Right lobe of liver (tissue), 6 donors: Measurements from ENCODE around the gene ATP1B3. TPM values are rescaled to one million over a fixed set of nuclear protein-coding genes. Genes with fewer than 3 reads are reported as not detected.

Experiments
- ATAC-seq, 4 donors: fragments of 200-7000 bp; cut with Tn5 transposase; one replicate each; pipeline ENCODE4 v1.9.1; 2020; ENCODE audit warnings: mild to moderate bottlenecking in 4 of 4, moderate library complexity in 4 of 4
- DNase-seq, 3 donors: peaks; one replicate each; pipeline ENCODE4 v3.0.0-alpha.2; 2020
- H3K27ac ChIP-seq, 3 donors: fragments of 200-600 bp; one replicate each; pipeline ENCODE4 v1.8.0; 2022
- H3K27me3 ChIP-seq, 2 donors: fragments of 200-600 bp; one replicate each; pipeline ENCODE4 v1.8.0; 2022
- H3K36me3 ChIP-seq, 4 donors: fragments of 200-600 bp; sonication (generic) in 1 of 4; one replicate each; pipeline versions ENCODE4 v1.5.1 to v1.8.0; 2017 to 2022; ENCODE audit warnings: control low read depth in 1 of 4
- H3K4me1 ChIP-seq, 4 donors: fragments of 200-600 bp; sonication (generic) in 1 of 4; one replicate each; pipeline versions ENCODE4 v1.5.1 to v1.8.0; 2017 to 2022; ENCODE audit warnings: control low read depth in 1 of 4
- H3K4me3 ChIP-seq, 3 donors: fragments of 200-600 bp; one replicate each; pipeline ENCODE4 v1.8.0; 2022
- H3K9me3 ChIP-seq, 4 donors: fragments of 200-600 bp; sonication (generic) in 1 of 4; one replicate each; pipeline versions ENCODE4 v1.5.1 to v1.8.0; 2017 to 2022; ENCODE audit warnings: control low read depth in 1 of 4
- CTCF ChIP-seq, 4 donors: fragments of 200-600 bp in 3 of 4; fragments of 450-650 bp in 1 of 4; IDR thresholded peaks; one replicate each; pipeline versions ENCODE4 v1.5.1 to v1.8.0; 2016 to 2022; ENCODE audit warnings: antibody characterized with exemption in 4 of 4, mild to moderate bottlenecking in 2 of 4
- POLR2A ChIP-seq: fragments of 450-650 bp; IDR thresholded peaks from one replicate; pipeline ENCODE4 v1.6.1; 2017; ENCODE audit warnings: antibody characterized with exemption, mild to moderate bottlenecking
- WGBS: methylation state at CpG from one replicate; pipeline ENCODE4 v1.1.6; 2018; ENCODE audit warnings: low coverage, low lambda C conversion rate; ENCODE audit not compliant: insufficient coverage; ENCODE audit errors: missing lambda C conversion rate; 5-methylcytosine and 5-hydroxymethylcytosine counted together
- intact Hi-C, 2 donors: fragments of 100-400 bp; cut with DNase I; formaldehyde crosslinking; loops; one replicate each; pipeline versions ENCODE4 v1.11.2 to v1.14.1; 2022
- total RNA-seq, 6 experiments: library from RNA; depleted of rRNA in 2 of 6; stranded (reverse); fragments of >200 nt in 2 of 6; fragmentation: NEBNext Ultra II Directional in 3 of 6; extraction: Animal tissue kit (Norgen Biotek cat#: 25700) in 3 of 6; gene quantifications; one replicate each; pipeline versions ENCODE4 v1.1.0 to v1.2.4, GENCODE V29; 2016 to 2023
- donor health status: DM: no; HTN: yes; CAD: no.
- donor health status: DM: no; HTN: no; CAD: no.
- donor health status: DM: no; HTN: no; CAD: no.
- donor health status: DM: no; HTN: yes; CAD: no.
- donor health status: DM: no; HTN: yes; CAD: no.

ATP1B3 gene
- total RNA-seq, 6 experiments from 2014 or later: 6.6 to 19.4 (median 9.3) TPM

- Histone ChIP-seq H3K27ac (no peak overlapping the region), H3K9me3 (no peaks in the 10 kb centered on the region), H3K36me3 (peaks cover 0 to 7% (median 0%) of the 10 kb centered on the region in 4 donors), H3K4me3 (no peak overlapping the region), H3K4me1 (no peaks in the 10 kb centered on the region), H3K27me3 (no peaks in the 10 kb centered on the region)
- 71% methylated on average over 1 of the region's 10 CpGs for WGBS
- intact Hi-C loops: no loop called here
- DNase-seq: no peak
- ATAC-seq: peak in 1 of 4 donors; percentile 39
- TF ChIP-seq CTCF (IDR thresholded peaks at IDR 0.05): no peak
- TF ChIP-seq POLR2A: no peak
Measured at GRCh38 chr3:141949399-141949798, 73.0 kb downstream of the ATP1B3 start.

- Histone ChIP-seq H3K27ac (no peak overlapping the region), H3K4me1 (no peaks in the 10 kb centered on the region), H3K27me3 (no peaks in the 10 kb centered on the region), H3K9me3 (no peaks in the 10 kb centered on the region), H3K4me3 (no peak overlapping the region), H3K36me3 (peaks cover 0 to 7% (median 0%) of the 10 kb centered on the region in 4 donors)
- DNase-seq (no peak), ATAC-seq (no peak)
- WGBS: 65% methylated on average over 2 of the region's 6 CpGs
- intact Hi-C loops: no loop called here
- TF ChIP-seq CTCF (IDR thresholded peaks at IDR 0.05): no peak
- TF ChIP-seq POLR2A: no peak
Measured at GRCh38 chr3:141949972-141950371, 73.5 kb downstream of the ATP1B3 start.

GRCh38 chr3:141950572-141951493 lies 74.4 kb downstream of the ATP1B3 start:
- DNase-seq: no peak
- no peak for ATAC-seq
- 67% methylated on average over 2 of the region's 4 CpGs for WGBS

GRCh38 chr3:141952611-141953010 lies 76.2 kb downstream of the ATP1B3 start:
- no peaks in the 10 kb centered on the region for H3K27me3 ChIP-seq
- ATAC-seq (no peak), DNase-seq (no peak)
- intact Hi-C loops: no loop called here
- H3K36me3 ChIP-seq: peaks cover 0 to 7% (median 0%) of the 10 kb centered on the region in 4 donors
- H3K27ac ChIP-seq: no peak overlapping the region
- H3K4me3 ChIP-seq: no peak overlapping the region
- no peaks in the 10 kb centered on the region for H3K4me1 ChIP-seq
- no peaks in the 10 kb centered on the region for H3K9me3 ChIP-seq
- TF ChIP-seq POLR2A (no peak), CTCF (IDR thresholded peaks at IDR 0.05) (no peak)
- 85% methylated on average over 2 of the region's 2 CpGs for WGBS

More at GRCh38 chr3:141950572-141951493, 74.4 kb downstream of the ATP1B3 start:
- Histone ChIP-seq H3K36me3 (peaks cover 0 to 7% (median 0%) of the 10 kb centered on the region in 4 donors), H3K4me3 (no peak overlapping the region), H3K9me3 (no peaks in the 10 kb centered on the region), H3K4me1 (no peaks in the 10 kb centered on the region), H3K27ac (no peak overlapping the region), H3K27me3 (no peaks in the 10 kb centered on the region)
- TF ChIP-seq CTCF (IDR thresholded peaks at IDR 0.05): no peak
- TF ChIP-seq POLR2A: no peak
- intact Hi-C loops: no loop called here
